ENCODE results near the gene TRAPPC14.

- no peak for TF ChIP-seq CTCF (IDR thresholded peaks at IDR 0.05)
- no peak for TF ChIP-seq POLR2A (IDR thresholded peaks at IDR 0.05)
These were observed 11.8 kb upstream of the TRAPPC14 start for GRCh38 chr7:100170101-100170897.
